ENCODE data around the gene IFITM5. TPM values are rescaled to one million over a fixed set of nuclear protein-coding genes. Genes with fewer than 3 reads are reported as not detected.
"Not testable (repeated sequence)": the region's sequence is repeated elsewhere in the genome, so short reads cannot be mapped to it uniquely, and the experiment has no call there.

IFITM5 gene
- total RNA-seq, 1 experiment from 2014 or later = not detected

DNA sequence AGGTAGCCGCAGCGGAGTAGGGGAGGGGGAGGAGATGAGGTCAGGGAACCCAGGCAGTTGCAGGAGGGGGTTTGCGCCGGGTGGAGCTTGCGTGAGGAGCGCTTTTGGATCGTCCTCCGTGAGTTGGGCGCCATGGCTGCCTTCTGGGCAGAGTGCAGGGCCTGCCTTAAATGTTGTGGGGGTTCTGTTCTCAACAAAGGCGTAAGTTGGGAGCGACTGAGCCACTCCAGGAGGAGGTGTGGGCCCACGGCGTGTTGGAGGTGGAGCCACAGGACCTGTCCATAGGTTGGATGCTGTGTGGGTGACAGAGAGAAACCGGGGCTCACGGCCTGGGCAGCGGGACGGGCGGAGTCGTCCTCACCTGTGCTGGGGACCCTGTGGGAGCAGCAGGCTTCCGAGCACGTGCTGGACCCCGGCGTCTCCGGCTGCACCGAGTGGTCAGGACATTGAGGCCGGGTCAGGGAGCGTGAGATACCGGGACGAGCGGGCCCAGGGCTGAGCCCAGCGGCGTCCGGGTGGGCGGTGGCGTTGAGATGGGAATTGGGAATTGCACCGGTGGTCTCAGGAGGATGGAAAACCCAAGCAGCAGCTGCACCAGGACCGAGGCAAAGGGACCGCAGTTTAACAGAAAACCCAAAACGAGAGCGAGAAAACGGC lies 11.4 kb downstream of the IFITM5 start:
- Histone ChIP-seq H3K79me2 (ENCODE audit: insufficient read depth, low read length) (no peaks in the 10 kb centered on the region), H3K9me3 (ENCODE audit: control insufficient read depth, low read depth, low read length) (no peaks in the 10 kb centered on the region), H3K23ac (ENCODE audit: insufficient read length, low read depth, low read length) (no peak overlapping the region), H3K27ac (ENCODE audit: insufficient read length, low read depth, low read length) (no peak overlapping the region), H2AFZ (ENCODE audit: low read length) (no peak overlapping the region), H4K5ac (ENCODE audit: insufficient read length, low read depth, low read length) (no peak overlapping the region), H2BK120ac (ENCODE audit: low read depth, low read length, poor library complexity, severe bottlenecking) (no peak overlapping the region), H3K18ac (ENCODE audit: insufficient read length, low read depth, low read length) (peak overlapping the region; percentile 6), H4K91ac (ENCODE audit: insufficient read length, low read depth, low read length) (no peak overlapping the region), H4K8ac (replicated peaks; ENCODE audit: insufficient read length, low read depth, low read length) (no peak overlapping the region), H3K4ac (ENCODE audit: low read depth, low read length) (no peak overlapping the region), H2AK5ac (ENCODE audit: insufficient read length, low read length) (no peak overlapping the region), H3T11ph (ENCODE audit: low read length) (no peak overlapping the region), H3K4me1 (ENCODE audit: insufficient read depth, low read length) (no peaks in the 10 kb centered on the region), H3K79me1 (ENCODE audit: insufficient read depth, low read depth, low read length, poor library complexity, severe bottlenecking) (no peaks in the 10 kb centered on the region), H3K4me2 (ENCODE audit: insufficient read depth, insufficient read length, low read length) (peak overlapping the region; percentile 48), H2BK12ac (ENCODE audit: insufficient read length, low read depth, low read length) (no peak overlapping the region), H2BK5ac (ENCODE audit: insufficient read length, low read length) (no peak overlapping the region), H3K14ac (ENCODE audit: insufficient read depth, low read length) (peak overlapping the region; percentile 19; the same call in 1 of the 2 replicates), H4K20me1 (ENCODE audit: control insufficient read depth, insufficient read depth, insufficient read length) (no peaks in the 10 kb centered on the region), H3K9ac (ENCODE audit: extremely low read depth, insufficient read length, low read length) (no peak overlapping the region), H3K56ac (ENCODE audit: insufficient read length, low read depth, low read length) (no peak overlapping the region), H3K27me3 (ENCODE audit: insufficient read depth, low read length) (peaks cover 7% of the 10 kb centered on the region; the same call in 1 of the 2 replicates), H2BK15ac (ENCODE audit: low read depth, low read length) (no peak overlapping the region), H2BK20ac (ENCODE audit: low read depth, low read length, poor library complexity, severe bottlenecking) (no peak overlapping the region), H3K23me2 (ENCODE audit: insufficient read length, low read depth, low read length, poor library complexity, severe bottlenecking) (peaks cover 9% of the 10 kb centered on the region)
- H3K27ac Mint-ChIP-seq = no peak overlapping the region; a peak in 1 of 7 replicates
- H3K4me3 Mint-ChIP-seq = peak overlapping the region; percentile 59 to 84
- DNase-seq = peak; percentile 52
- WGBS (ENCODE audit: extremely low coverage, insufficient read length, low lambda C conversion rate) = no CpG with 5 or more reads among the region's 41 CpGs
- peaks cover 34 to 42% of the 10 kb centered on the region in 2 experiments for H3K4me1 Mint-ChIP-seq
- peaks cover 13% of the 10 kb centered on the region for H3K27me3 Mint-ChIP-seq (ENCODE audit: low read depth)
- H3K36me3 Mint-ChIP-seq (ENCODE audit: insufficient read depth in 1 of 3, low read depth in 3 of 3) = peaks cover 14 to 17% (median 14%) of the 10 kb centered on the region in 3 experiments
- H3K9me3 Mint-ChIP-seq = no peaks in the 10 kb centered on the region
- TF ChIP-seq, protein P1, sequence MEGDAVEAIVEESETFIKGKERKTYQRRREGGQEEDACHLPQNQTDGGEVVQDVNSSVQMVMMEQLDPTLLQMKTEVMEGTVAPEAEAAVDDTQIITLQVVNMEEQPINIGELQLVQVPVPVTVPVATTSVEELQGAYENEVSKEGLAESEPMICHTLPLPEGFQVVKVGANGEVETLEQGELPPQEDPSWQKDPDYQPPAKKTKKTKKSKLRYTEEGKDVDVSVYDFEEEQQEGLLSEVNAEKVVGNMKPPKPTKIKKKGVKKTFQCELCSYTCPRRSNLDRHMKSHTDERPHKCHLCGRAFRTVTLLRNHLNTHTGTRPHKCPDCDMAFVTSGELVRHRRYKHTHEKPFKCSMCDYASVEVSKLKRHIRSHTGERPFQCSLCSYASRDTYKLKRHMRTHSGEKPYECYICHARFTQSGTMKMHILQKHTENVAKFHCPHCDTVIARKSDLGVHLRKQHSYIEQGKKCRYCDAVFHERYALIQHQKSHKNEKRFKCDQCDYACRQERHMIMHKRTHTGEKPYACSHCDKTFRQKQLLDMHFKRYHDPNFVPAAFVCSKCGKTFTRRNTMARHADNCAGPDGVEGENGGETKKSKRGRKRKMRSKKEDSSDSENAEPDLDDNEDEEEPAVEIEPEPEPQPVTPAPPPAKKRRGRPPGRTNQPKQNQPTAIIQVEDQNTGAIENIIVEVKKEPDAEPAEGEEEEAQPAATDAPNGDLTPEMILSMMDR (conservative IDR thresholded peaks at IDR 0.05) = no peak

DNA sequence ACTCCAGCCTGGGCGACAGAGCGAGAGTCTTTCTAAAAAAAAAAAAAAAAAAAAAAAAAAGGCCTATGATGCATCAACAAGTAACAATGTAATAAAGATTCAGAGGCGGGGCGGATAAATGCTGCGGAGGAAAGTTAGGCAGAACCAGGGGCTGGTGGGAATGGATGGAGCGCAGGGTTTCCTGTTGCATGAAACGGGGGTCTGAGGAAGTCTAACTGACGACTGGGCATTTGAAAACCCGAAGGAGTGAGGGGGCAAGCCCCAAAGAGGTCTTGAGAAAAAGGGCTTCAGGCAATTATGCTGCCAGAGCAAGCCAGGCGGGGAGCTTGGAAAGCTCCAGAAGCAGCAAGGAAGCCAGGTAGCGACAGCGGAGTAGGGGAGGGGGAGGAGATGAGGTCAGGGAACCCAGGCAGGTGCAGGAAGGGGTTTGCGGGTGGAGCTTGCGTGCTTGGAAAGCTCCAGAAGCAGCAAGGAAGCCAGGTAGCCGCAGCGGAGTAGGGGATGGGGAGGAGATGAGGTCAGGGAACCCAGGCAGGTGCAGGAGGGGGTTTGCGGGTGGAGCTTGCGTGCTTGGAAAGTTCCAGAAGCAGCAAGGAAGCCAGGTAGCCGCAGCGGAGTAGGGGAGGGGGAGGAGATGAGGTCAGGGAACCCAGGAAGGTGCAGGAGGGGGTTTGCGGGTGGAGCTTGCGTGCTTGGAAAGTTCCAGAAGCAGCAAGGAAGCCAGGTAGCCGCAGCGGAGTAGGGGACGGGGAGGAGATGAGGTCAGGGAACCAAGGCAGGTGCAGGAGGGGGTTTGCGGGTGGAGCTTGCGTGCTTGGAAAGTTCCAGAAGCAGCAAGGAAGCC lies 12.1 kb downstream of the IFITM5 start:
- DNase-seq = peak; percentile 38
- WGBS (ENCODE audit: extremely low coverage, insufficient read length, low lambda C conversion rate) = no CpG with 5 or more reads among the region's 27 CpGs

More for the DNA sequence above, 12.1 kb downstream of the IFITM5 start:
- not testable (repeated sequence) for H3K27me3 ChIP-seq (ENCODE audit: insufficient read depth, low read length); H4K5ac ChIP-seq (ENCODE audit: insufficient read length, low read depth, low read length); H4K20me1 ChIP-seq (ENCODE audit: control insufficient read depth, insufficient read depth, insufficient read length); H2AK5ac ChIP-seq (ENCODE audit: insufficient read length, low read length); H2BK15ac ChIP-seq (ENCODE audit: low read depth, low read length); H3K9ac ChIP-seq (ENCODE audit: extremely low read depth, insufficient read length, low read length); H3K9me3 ChIP-seq (ENCODE audit: control insufficient read depth, low read depth, low read length); H3K4me1 ChIP-seq (ENCODE audit: insufficient read depth, low read length); H3K14ac ChIP-seq (ENCODE audit: insufficient read depth, low read length); H4K91ac ChIP-seq (ENCODE audit: insufficient read length, low read depth, low read length); H3K79me1 ChIP-seq (ENCODE audit: insufficient read depth, low read depth, low read length, poor library complexity, severe bottlenecking); H3K56ac ChIP-seq (ENCODE audit: insufficient read length, low read depth, low read length); H3K27ac ChIP-seq (ENCODE audit: insufficient read length, low read depth, low read length); H3K79me2 ChIP-seq (ENCODE audit: insufficient read depth, low read length); H2BK5ac ChIP-seq (ENCODE audit: insufficient read length, low read length); H3K18ac ChIP-seq (ENCODE audit: insufficient read length, low read depth, low read length); H2BK12ac ChIP-seq (ENCODE audit: insufficient read length, low read depth, low read length); H3T11ph ChIP-seq (ENCODE audit: low read length); H2BK20ac ChIP-seq (ENCODE audit: low read depth, low read length, poor library complexity, severe bottlenecking); H3K9me3 Mint-ChIP-seq; H3K27ac Mint-ChIP-seq; H3K4me2 ChIP-seq (ENCODE audit: insufficient read depth, insufficient read length, low read length); H3K23ac ChIP-seq (ENCODE audit: insufficient read length, low read depth, low read length); H3K23me2 ChIP-seq (ENCODE audit: insufficient read length, low read depth, low read length, poor library complexity, severe bottlenecking); H4K8ac ChIP-seq (replicated peaks; ENCODE audit: insufficient read length, low read depth, low read length); H3K4ac ChIP-seq (ENCODE audit: low read depth, low read length); H2AFZ ChIP-seq (ENCODE audit: low read length); H2BK120ac ChIP-seq (ENCODE audit: low read depth, low read length, poor library complexity, severe bottlenecking)
- peaks cover 40 to 49% of the 10 kb centered on the region in 2 experiments for H3K4me1 Mint-ChIP-seq
- peaks cover 13% of the 10 kb centered on the region for H3K27me3 Mint-ChIP-seq (ENCODE audit: low read depth)
- H3K4me3 Mint-ChIP-seq = peak overlapping the region; percentile 59 to 61; a peak in 3 of 5 replicates
- H3K36me3 Mint-ChIP-seq (ENCODE audit: insufficient read depth in 1 of 3, low read depth in 3 of 3) = peaks cover 8 to 11% (median 9%) of the 10 kb centered on the region in 3 experiments
